Subcutaneous adipose tissue (tissue), 4 donors: ENCODE results near the gene SEL1L3. TPM values are rescaled to one million over a fixed set of nuclear protein-coding genes. Genes with fewer than 3 reads are reported as not detected.

Experiments used
- total RNA-seq, 4 donors: library from RNA; depleted of rRNA; stranded (reverse); fragments of >200 nt; gene quantifications; one replicate each; pipeline ENCODE4 v1.1.0, GENCODE V29; 2016
- TF ChIP-seq, protein P1 (sequence below): fragments of 450-650 bp; IDR thresholded peaks from one replicate; pipeline ENCODE4 v1.5.1; 2016; ENCODE audit warnings: low read depth, mild to moderate bottlenecking, control low read depth, antibody characterized with exemption, moderate library complexity

Gene SEL1L3
- total RNA-seq, 4 donors from 2014 or later = 6.2 to 49.6 (median 19.0) TPM

DNA sequence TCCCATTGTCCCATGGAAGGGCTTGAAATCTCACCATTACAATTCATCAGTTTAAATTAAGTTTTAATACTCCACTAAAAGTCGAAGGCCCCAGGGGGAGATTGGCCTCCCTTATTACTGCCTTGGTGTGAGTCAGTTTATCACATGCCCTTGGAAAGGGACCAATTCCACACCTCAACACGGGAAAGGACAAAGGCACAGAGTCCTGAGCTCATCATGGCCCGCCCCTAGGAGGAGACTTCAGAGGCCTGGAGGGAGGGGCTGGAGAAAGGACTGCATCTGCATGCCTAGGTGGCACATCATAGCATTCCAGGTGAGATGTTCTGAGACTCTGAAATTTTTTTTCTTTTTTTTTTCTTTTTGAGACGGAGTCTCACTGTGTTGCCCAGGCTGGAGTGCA, 2.8 kb upstream of the SEL1L3 start:
- TF ChIP-seq, protein P1, sequence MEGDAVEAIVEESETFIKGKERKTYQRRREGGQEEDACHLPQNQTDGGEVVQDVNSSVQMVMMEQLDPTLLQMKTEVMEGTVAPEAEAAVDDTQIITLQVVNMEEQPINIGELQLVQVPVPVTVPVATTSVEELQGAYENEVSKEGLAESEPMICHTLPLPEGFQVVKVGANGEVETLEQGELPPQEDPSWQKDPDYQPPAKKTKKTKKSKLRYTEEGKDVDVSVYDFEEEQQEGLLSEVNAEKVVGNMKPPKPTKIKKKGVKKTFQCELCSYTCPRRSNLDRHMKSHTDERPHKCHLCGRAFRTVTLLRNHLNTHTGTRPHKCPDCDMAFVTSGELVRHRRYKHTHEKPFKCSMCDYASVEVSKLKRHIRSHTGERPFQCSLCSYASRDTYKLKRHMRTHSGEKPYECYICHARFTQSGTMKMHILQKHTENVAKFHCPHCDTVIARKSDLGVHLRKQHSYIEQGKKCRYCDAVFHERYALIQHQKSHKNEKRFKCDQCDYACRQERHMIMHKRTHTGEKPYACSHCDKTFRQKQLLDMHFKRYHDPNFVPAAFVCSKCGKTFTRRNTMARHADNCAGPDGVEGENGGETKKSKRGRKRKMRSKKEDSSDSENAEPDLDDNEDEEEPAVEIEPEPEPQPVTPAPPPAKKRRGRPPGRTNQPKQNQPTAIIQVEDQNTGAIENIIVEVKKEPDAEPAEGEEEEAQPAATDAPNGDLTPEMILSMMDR = no peak

DNA sequence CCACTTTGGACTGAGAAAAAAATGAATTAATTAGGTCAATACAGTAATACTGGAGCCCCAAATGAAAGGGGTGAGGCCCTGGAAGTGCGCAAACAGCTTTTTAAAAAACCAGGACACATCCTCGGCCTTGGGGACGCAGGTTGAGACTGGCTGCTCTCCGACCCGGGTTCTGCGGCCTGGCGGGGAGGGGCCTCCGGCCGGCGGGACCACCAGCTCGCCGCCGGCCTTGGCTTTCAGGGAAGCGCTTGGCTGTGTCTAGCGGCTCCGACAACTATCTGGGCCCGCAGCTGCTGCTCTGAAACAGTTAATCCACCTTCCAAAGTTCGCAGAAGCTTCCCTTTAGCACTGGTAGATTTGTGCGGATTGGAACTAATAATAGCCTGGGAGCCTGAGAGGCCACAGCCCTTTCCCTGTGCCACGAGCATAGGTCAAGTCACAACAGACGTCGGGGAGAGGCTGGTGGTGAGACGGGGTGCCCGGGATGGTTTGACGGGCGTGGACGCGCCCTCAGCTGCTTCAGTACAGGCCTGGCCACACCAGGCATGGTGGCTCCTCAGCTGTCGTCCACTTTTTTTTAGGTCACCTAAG, 1.1 kb upstream of the SEL1L3 start:
- TF ChIP-seq, protein P1 = no peak

DNA sequence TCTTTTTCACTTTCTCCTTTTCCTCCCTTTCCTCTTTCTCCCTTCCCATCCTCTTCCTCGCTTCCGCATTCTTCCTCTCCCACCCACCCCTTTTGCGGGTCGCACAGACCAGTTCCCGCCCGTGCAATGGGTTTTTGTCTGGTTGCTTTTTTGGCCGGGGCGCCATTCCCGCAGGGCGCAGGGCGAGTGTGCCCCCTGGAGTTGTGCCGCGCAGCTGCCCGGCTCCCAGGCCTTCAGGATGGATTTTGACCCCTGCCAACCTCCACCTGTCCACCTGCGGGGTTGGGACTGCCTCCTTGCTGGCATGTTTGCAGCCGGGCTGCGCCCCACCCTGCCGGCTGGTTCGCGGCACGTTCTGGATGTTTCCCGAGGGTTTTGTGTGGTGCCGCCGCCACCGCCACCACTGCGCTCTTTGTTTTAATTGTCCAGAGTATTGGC, 578 bp upstream of the SEL1L3 start:
- TF ChIP-seq, protein P1 = no peak

DNA sequence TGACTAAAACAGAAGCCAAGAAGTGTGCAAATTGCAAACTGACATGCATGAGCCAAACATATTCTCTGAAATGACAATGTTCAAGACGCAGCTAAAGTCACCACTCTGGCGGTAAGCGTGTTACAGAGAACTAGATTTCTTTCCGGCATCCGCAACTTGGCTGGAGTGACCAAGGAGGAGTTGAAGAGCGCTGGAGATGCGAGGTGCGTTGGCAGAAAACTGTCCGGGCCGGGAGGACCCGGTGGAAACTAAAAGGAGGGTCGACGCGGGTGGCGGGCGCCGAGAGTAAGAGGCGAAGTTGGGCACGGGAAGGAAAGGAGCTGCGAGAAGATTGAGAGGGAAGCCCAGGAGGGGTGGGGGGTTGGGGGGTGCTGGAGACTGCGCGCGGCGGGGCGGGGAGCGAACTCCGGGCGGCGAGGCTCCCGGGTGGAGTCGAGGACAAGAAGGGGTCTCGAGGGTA, 807 bp downstream of the SEL1L3 start:
- TF ChIP-seq, protein P1 = no peak

DNA sequence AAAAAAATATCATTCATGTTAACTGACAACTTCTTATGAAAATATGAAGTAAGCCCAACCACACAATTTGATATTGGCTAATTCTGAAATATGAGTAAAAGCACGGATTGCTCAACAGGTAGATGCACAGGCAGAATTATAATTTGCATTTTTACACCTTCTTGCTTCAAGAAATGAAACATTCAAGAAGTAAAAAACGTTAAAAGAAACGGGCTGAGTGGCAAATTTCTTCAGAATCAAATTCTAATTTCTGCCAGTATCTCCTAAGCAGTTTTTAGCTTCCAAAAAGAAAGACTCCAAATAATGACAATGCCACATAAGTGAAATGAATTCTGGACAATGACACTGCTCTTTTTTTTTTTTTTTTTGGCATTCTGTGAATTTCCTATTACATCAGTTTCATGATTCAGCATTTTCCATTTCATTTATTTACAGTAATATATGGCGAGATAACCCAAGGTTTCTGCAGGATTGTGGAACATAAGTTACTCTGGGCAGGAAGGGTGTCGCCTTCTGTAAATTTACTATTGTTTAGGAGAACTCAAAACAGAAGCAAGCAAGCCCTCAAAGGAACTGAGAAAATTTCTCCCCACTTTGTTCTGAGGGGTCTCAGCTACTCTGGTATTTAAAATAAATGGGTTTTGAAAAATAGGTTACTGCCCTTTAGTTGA, 1.4 kb downstream of the SEL1L3 start:
- TF ChIP-seq, protein P1 = no peak

DNA sequence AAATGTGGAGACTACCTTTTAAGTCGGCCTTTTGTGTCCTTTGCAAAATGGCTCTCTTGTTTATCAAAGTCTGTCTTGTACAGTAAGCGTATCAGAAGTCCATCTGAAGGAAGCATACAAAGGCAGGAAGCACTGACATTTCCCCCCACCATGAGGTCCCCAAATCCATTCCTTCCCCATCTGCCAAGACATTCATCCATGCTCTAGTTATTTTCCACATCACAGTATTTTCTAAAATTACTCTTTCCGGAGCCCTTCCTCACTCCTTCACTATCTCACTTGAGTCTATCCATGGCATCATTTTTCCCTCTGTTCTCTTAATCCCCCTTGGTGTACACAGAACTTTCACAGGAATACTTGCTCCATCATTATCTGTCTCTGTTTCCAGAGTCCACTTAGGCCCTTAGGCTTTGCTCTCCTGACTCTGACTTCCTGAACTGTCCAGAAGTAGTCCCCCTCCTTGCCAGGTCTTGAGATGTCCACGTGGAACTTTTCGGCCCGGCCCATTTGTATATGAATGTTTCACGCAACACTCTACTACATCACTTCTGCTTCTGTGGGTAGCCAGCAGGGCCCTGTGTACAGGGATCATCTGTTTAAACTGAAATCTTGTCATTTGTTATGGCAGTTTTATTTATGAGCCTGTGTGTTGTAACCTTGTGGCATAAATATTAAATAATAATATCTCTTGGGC, 2.1 kb downstream of the SEL1L3 start:
- TF ChIP-seq, protein P1 = no peak
